ENCODE results near the gene LCNL1.

DNA sequence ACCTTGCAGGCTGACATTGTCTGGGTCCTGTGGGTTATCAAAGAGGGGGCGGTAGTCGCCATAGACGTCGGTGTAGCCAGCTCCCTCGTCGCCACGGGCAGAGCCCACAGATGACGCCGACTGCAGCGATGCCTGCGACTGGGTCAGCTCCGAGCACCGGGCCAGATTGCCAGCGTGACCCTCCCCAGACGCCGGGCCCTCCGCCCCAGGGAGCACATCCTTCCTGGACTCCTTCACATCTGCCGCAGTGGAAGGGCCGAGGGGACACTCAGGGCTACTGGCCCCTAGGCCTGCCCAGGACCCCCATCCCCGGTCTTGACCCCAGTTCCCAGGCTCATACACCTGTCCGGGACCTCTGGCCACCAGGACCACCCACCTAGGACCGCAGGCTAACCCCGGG is 31.4 kb downstream of the LCNL1 start:
- TF ChIP-seq, protein P1, sequence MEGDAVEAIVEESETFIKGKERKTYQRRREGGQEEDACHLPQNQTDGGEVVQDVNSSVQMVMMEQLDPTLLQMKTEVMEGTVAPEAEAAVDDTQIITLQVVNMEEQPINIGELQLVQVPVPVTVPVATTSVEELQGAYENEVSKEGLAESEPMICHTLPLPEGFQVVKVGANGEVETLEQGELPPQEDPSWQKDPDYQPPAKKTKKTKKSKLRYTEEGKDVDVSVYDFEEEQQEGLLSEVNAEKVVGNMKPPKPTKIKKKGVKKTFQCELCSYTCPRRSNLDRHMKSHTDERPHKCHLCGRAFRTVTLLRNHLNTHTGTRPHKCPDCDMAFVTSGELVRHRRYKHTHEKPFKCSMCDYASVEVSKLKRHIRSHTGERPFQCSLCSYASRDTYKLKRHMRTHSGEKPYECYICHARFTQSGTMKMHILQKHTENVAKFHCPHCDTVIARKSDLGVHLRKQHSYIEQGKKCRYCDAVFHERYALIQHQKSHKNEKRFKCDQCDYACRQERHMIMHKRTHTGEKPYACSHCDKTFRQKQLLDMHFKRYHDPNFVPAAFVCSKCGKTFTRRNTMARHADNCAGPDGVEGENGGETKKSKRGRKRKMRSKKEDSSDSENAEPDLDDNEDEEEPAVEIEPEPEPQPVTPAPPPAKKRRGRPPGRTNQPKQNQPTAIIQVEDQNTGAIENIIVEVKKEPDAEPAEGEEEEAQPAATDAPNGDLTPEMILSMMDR (IDR thresholded peaks at IDR 0.05 in 2 of 3, conservative IDR thresholded peaks at IDR 0.05 in 1 of 3; ENCODE audit: control insufficient read depth in 2 of 3, extremely low read depth in 1 of 3, insufficient read depth in 1 of 3, low read depth in 3 of 3, low read length in 3 of 3): no peak
- TF ChIP-seq IRF5 (IDR thresholded peaks at IDR 0.05; ENCODE audit: borderline replicate concordance): no peak
- no peak for TF ChIP-seq EED (IDR thresholded peaks at IDR 0.05; ENCODE audit: low read depth)
- no peak for TF ChIP-seq SREBF2 (IDR thresholded peaks at IDR 0.05; ENCODE audit: low read length)
- no peak for TF ChIP-seq POLR2AphosphoS2 (IDR thresholded peaks at IDR 0.05; ENCODE audit: low read depth, low read length)
- no peak for TF ChIP-seq GATAD2B (conservative IDR thresholded peaks at IDR 0.05; ENCODE audit: low read depth)
- TF ChIP-seq CHD2 (IDR thresholded peaks at IDR 0.05; ENCODE audit: borderline replicate concordance, low read depth, low read length): no peak
- TF ChIP-seq ZZZ3 (IDR thresholded peaks at IDR 0.05; ENCODE audit: control insufficient read depth, insufficient read length, low read depth): no peak
